Fibroblast of lung (primary cell): ENCODE results near the gene GSTA2.

Experiments used
- EZH2 ChIP-seq: IDR thresholded peaks from 2 replicates; pipeline ENCODE4 v1.5.1; 2012; ENCODE audit warnings: low read length, control low read depth, mild to moderate bottlenecking; ENCODE audit errors: missing control alignments
- TF ChIP-seq, protein P1 (sequence below), 2 donors: IDR thresholded peaks in 1 of 2; conservative IDR thresholded peaks in 1 of 2; 1 replicate in 1 of 2; 2 replicates in 1 of 2; pipeline ENCODE4 v1.5.1; 2011 to 2012; ENCODE audit warnings: low read length in 2 of 2, control low read depth in 1 of 2, inconsistent platforms in 1 of 2, low read depth in 1 of 2, mild to moderate bottlenecking in 1 of 2

DNA sequence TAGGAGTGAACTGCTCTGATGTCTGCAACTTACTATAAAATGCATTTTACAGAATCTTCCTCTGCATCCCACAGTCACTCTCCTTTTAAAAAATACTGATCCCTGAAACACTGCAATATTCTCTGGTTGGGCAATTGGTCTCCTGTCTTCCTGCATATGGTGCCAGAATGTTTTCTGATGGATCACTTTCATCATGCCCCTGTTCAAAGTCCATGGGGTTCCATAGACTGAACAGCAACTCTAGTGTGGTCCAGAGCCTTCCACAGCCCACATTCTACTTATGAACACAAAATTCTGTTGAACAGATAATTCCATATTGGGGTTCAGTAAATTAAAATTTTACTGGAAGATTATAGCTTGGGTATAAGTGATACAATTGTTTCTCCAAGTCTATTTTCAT is 11.0 kb downstream of the GSTA2 start:
- TF ChIP-seq, protein P1, sequence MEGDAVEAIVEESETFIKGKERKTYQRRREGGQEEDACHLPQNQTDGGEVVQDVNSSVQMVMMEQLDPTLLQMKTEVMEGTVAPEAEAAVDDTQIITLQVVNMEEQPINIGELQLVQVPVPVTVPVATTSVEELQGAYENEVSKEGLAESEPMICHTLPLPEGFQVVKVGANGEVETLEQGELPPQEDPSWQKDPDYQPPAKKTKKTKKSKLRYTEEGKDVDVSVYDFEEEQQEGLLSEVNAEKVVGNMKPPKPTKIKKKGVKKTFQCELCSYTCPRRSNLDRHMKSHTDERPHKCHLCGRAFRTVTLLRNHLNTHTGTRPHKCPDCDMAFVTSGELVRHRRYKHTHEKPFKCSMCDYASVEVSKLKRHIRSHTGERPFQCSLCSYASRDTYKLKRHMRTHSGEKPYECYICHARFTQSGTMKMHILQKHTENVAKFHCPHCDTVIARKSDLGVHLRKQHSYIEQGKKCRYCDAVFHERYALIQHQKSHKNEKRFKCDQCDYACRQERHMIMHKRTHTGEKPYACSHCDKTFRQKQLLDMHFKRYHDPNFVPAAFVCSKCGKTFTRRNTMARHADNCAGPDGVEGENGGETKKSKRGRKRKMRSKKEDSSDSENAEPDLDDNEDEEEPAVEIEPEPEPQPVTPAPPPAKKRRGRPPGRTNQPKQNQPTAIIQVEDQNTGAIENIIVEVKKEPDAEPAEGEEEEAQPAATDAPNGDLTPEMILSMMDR (conservative IDR thresholded peaks at IDR 0.05 in 1 of 2, IDR thresholded peaks at IDR 0.05 in 1 of 2; ENCODE audit: low read depth in 1 of 2, low read length in 2 of 2) = no peak
- TF ChIP-seq EZH2 = no peak
